Neuronal stem cell (in vitro differentiated cells): ENCODE results near the gene SCGB1D4.

ENCODE experiments used
- DNase-seq: peaks from one replicate; pipeline ENCODE4 v3.0.0-alpha.2; 2013; ENCODE audit warnings: low spot score
- H2AFZ ChIP-seq: one replicate; pipeline ENCODE4 v1.6.1; 2013; ENCODE audit warnings: mild to moderate bottlenecking, low read length, inconsistent platforms
- H2AK5ac ChIP-seq: 2 replicates; pipeline ENCODE4 v1.6.1; 2013; ENCODE audit warnings: low read depth, mild to moderate bottlenecking, inconsistent platforms, low read length, moderate library complexity, mixed read lengths
- H2BK120ac ChIP-seq: 2 replicates; pipeline ENCODE4 v1.6.1; 2013; ENCODE audit warnings: low read depth, mild to moderate bottlenecking, inconsistent platforms, low read length, moderate library complexity, mixed read lengths
- H2BK12ac ChIP-seq: one replicate; pipeline ENCODE4 v1.6.1; 2013; ENCODE audit warnings: low read length, inconsistent platforms
- H2BK15ac ChIP-seq: 2 replicates; pipeline ENCODE4 v1.6.1; 2013; ENCODE audit warnings: mild to moderate bottlenecking, low read length, inconsistent platforms, mixed read lengths
- H2BK5ac ChIP-seq: one replicate; pipeline ENCODE4 v1.6.1; 2013; ENCODE audit warnings: inconsistent platforms, mild to moderate bottlenecking, low read length, moderate library complexity
- H3K14ac ChIP-seq: one replicate; pipeline ENCODE4 v1.6.1; 2013; ENCODE audit warnings: low read length, inconsistent platforms
- H3K18ac ChIP-seq: 2 replicates; pipeline ENCODE4 v1.6.1; 2013; ENCODE audit warnings: low read length, inconsistent platforms
- H3K23ac ChIP-seq: 2 replicates; pipeline ENCODE4 v1.6.1; 2013; ENCODE audit warnings: low read depth, mild to moderate bottlenecking, mixed read lengths, low read length, inconsistent platforms; ENCODE audit not compliant: poor library complexity
- H3K27ac ChIP-seq: replicated peaks from 3 replicates; pipeline ENCODE4 v1.5.1; 2013; ENCODE audit warnings: low read length, inconsistent platforms
- H3K27me3 ChIP-seq, 3 experiments: 2 replicates each; pipeline ENCODE4 v1.6.1; 2013; ENCODE audit warnings: low read length in 3 of 3, mild to moderate bottlenecking in 2 of 3, inconsistent platforms in 1 of 3, low read depth in 1 of 3, mixed read lengths in 1 of 3, moderate library complexity in 1 of 3; ENCODE audit not compliant: control insufficient read depth in 3 of 3, insufficient read depth in 3 of 3
- H3K36me3 ChIP-seq, 2 donors: replicated peaks in 1 of 2; 2 replicates each; pipeline ENCODE4 v1.6.1; 2013; ENCODE audit warnings: low read length in 2 of 2; ENCODE audit not compliant: control insufficient read depth in 2 of 2, insufficient read depth in 2 of 2
- H3K4ac ChIP-seq: 2 replicates; pipeline ENCODE4 v1.6.1; 2013; ENCODE audit warnings: inconsistent platforms, mild to moderate bottlenecking, low read length, moderate library complexity
- H3K4me1 ChIP-seq, 2 donors: 1 replicate in 1 of 2; 2 replicates in 1 of 2; pipeline ENCODE4 v1.6.1; 2013; ENCODE audit warnings: low read length in 2 of 2, low read depth in 1 of 2; ENCODE audit not compliant: control insufficient read depth in 2 of 2, insufficient read depth in 1 of 2
- H3K4me2 ChIP-seq: one replicate; pipeline ENCODE4 v1.6.1; 2013; ENCODE audit warnings: mild to moderate bottlenecking, low read length, inconsistent platforms; ENCODE audit not compliant: insufficient read depth, poor library complexity, severe bottlenecking
- H3K4me3 ChIP-seq, 2 donors: 2 replicates each; pipeline ENCODE4 v1.5.1; 2013; ENCODE audit warnings: low read length in 2 of 2, mild to moderate bottlenecking in 2 of 2, inconsistent platforms in 1 of 2, moderate library complexity in 1 of 2
- H3K79me1 ChIP-seq: one replicate; pipeline ENCODE4 v1.6.1; 2013; ENCODE audit warnings: low read depth, mild to moderate bottlenecking, inconsistent platforms, low read length, moderate library complexity
- H3K9ac ChIP-seq: one replicate; pipeline ENCODE4 v1.6.1; 2013; ENCODE audit warnings: mild to moderate bottlenecking, low read depth, low read length, inconsistent platforms; ENCODE audit not compliant: poor library complexity
- H3K9me3 ChIP-seq, 2 donors: replicated peaks in 1 of 2; 2 replicates each; pipeline versions ENCODE3 to v1.6.1; 2013; ENCODE audit warnings: low read length in 2 of 2, mild to moderate bottlenecking in 2 of 2, inconsistent platforms in 1 of 2, low read depth in 1 of 2, mixed read lengths in 1 of 2, moderate library complexity in 1 of 2; ENCODE audit not compliant: control insufficient read depth in 2 of 2, insufficient read depth in 1 of 2
- H4K8ac ChIP-seq: one replicate; pipeline ENCODE4 v1.6.1; 2013; ENCODE audit warnings: low read depth, mild to moderate bottlenecking, inconsistent platforms, low read length, moderate library complexity
- H4K91ac ChIP-seq: one replicate; pipeline ENCODE4 v1.6.1; 2013; ENCODE audit warnings: low read length, low read depth, mild to moderate bottlenecking, inconsistent platforms; ENCODE audit not compliant: poor library complexity
- WGBS, 2 donors: extraction: QIAGEN DNeasy Blood & Tissue Kit; methylation state at CpG; one replicate each; pipeline ENCODE4 v1.1.7; 2013; ENCODE audit warnings: missing lambda C conversion rate in 2 of 2, mixed read lengths in 1 of 2; ENCODE audit not compliant: insufficient read length in 2 of 2, insufficient replicate concordance in 1 of 2; ENCODE audit errors: extremely low coverage in 2 of 2; 5-methylcytosine and 5-hydroxymethylcytosine counted together

The SCGB1D4 gene

DNA sequence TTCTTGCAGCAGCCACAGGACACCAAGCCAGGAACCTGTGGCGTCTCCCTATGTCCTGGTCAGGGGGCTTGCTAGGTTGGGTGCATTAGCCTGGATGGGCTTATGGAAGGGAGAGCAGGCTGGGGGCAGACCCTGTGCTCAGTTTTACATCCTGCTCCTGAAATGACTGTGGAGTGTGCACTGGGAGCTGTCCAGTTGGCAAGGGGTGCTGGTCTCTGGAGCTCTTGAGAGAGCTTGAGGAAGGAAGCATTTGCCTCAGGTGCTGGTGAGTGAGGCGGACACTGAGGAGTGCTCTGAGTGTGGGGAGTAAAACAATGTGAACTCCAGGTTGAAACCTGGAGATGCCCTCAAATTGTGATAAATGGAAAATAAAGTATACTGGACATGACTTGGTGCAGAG lies 3.4 kb downstream of the SCGB1D4 start:
- H3K36me3 ChIP-seq: no peaks in the 10 kb centered on the region
- H4K8ac ChIP-seq: no peak overlapping the region
- no peak overlapping the region for H3K18ac ChIP-seq
- H2BK120ac ChIP-seq: no peak overlapping the region
- H3K4me3 ChIP-seq: no peak overlapping the region
- no peak overlapping the region for H2AK5ac ChIP-seq
- H3K4me2 ChIP-seq: no peak overlapping the region
- no peaks in the 10 kb centered on the region for H3K9me3 ChIP-seq
- peaks cover 0 to 4% (median 0%) of the 10 kb centered on the region in 3 experiments for H3K27me3 ChIP-seq
- DNase-seq: peak; percentile 35
- no peaks in the 10 kb centered on the region for H3K79me1 ChIP-seq
- H3K23ac ChIP-seq: no peak overlapping the region
- no peak overlapping the region for H3K14ac ChIP-seq
- no peak overlapping the region for H2AFZ ChIP-seq
- no CpG with 5 or more reads among the region's 2 CpGs for WGBS, 2 donors
- H3K4me1 ChIP-seq: no peaks in the 10 kb centered on the region
- no peak overlapping the region for H4K91ac ChIP-seq
- no peak overlapping the region for H3K27ac ChIP-seq
- H3K9ac ChIP-seq: no peak overlapping the region
- H2BK12ac ChIP-seq: no peak overlapping the region
- no peak overlapping the region for H2BK15ac ChIP-seq
- H3K4ac ChIP-seq: no peak overlapping the region
- no peak overlapping the region for H2BK5ac ChIP-seq

DNA sequence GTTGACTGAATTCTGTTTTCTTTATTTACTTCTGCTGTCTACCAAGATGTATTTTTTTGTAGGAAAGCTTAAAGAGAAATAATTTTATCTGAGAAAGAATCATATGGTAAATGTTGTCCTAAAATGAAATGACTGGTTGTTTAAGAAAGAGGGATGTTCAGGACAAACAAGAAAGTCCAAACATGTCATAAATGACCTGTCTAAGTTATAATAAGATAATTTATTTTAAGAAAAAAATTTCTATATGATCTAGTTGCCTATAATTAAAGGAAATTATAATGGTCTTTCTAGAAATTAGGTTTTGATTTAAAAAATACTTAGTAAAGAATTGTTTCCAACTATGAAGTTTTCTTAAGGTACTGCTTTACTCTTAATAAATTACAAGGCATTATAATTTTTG lies 18.4 kb downstream of the SCGB1D4 start:
- H2BK15ac ChIP-seq: no peak overlapping the region
- H2AFZ ChIP-seq: no peak overlapping the region
- H4K91ac ChIP-seq: no peak overlapping the region
- no peak overlapping the region for H2BK5ac ChIP-seq
- no peak overlapping the region for H4K8ac ChIP-seq
- DNase-seq: no peak
- H3K27ac ChIP-seq: no peak overlapping the region
- no peaks in the 10 kb centered on the region for H3K27me3 ChIP-seq
- no peak overlapping the region for H3K18ac ChIP-seq
- H2AK5ac ChIP-seq: no peak overlapping the region
- no peak overlapping the region for H3K9ac ChIP-seq
- no peak overlapping the region for H3K4me2 ChIP-seq
- no peak overlapping the region for H3K4me3 ChIP-seq
- no peak overlapping the region for H3K23ac ChIP-seq
- H2BK12ac ChIP-seq: no peak overlapping the region
- H3K36me3 ChIP-seq: no peaks in the 10 kb centered on the region
- H3K4me1 ChIP-seq: no peaks in the 10 kb centered on the region
- no peak overlapping the region for H3K4ac ChIP-seq
- no peaks in the 10 kb centered on the region for H3K79me1 ChIP-seq
- no peak overlapping the region for H2BK120ac ChIP-seq
- H3K9me3 ChIP-seq: peaks cover 5 to 9% of the 10 kb centered on the region in 2 donors
- H3K14ac ChIP-seq: no peak overlapping the region

DNA sequence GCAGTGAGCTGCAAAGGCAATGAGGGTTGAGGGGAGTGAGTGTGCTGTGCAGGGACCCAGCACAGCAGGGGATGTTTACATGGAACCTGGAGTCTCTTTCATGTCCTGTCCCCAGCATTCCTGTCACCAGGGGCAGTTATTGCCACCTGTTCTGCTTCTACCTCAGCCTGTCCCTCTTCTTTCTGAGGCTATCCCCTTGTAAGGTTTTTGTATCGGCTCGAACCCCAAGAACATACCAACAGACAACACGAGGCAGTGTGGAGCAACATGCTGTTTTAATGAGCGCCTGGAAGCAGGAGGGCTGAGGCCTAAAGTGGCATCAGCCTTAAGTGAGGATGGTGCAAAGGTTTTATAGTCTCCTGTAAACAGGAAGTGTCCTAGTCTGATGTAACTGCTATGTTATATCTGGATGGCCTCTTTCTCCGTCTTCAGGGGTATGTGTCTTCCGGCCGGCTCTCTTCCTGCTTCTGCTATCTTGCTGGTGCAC lies 25.0 kb downstream of the SCGB1D4 start:
- no peak for DNase-seq
- H2BK15ac ChIP-seq: no peak overlapping the region
- no peaks in the 10 kb centered on the region for H3K79me1 ChIP-seq
- no peak overlapping the region for H2BK12ac ChIP-seq
- no peak overlapping the region for H2AK5ac ChIP-seq
- no peak overlapping the region for H3K23ac ChIP-seq
- no peak overlapping the region for H3K14ac ChIP-seq
- no peaks in the 10 kb centered on the region for H3K4me1 ChIP-seq
- H3K27me3 ChIP-seq: no peaks in the 10 kb centered on the region
- no peak overlapping the region for H3K9ac ChIP-seq
- no peak overlapping the region for H2AFZ ChIP-seq
- H3K4me3 ChIP-seq: peak overlapping the region in 1 of 2 donors; percentile 69
- H3K27ac ChIP-seq: no peak overlapping the region
- H2BK5ac ChIP-seq: no peak overlapping the region
- WGBS, 2 donors: no CpG with 5 or more reads among the region's 7 CpGs
- no peak overlapping the region for H3K4ac ChIP-seq
- no peaks in the 10 kb centered on the region for H3K36me3 ChIP-seq
- peaks cover 0 to 4% of the 10 kb centered on the region in 2 donors for H3K9me3 ChIP-seq
- no peak overlapping the region for H3K4me2 ChIP-seq
- H2BK120ac ChIP-seq: no peak overlapping the region
- peak overlapping the region; percentile 53 for H3K18ac ChIP-seq
- H4K91ac ChIP-seq: no peak overlapping the region
- no peak overlapping the region for H4K8ac ChIP-seq

DNA sequence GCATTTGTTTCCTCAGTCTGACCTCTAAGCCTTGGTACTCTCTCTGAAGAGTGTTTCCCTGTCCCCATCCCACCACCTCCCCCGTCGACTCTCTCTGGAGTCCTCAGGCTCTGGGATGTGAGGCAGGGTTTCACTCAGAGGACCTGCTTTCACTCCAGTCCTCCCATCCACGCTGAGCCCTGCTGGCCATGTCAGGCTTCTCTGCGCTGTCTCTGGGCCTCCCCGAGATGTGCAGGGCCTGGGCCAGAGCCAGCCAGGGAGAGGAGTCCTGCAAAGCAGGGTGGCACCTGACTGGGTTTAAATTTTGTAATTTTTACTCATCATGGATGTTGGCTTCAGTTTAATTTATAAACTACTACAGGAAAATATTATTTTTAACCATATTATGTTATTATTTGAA lies 25.6 kb downstream of the SCGB1D4 start:
- Histone ChIP-seq H3K4me1 (no peaks in the 10 kb centered on the region), H2BK12ac (no peak overlapping the region), H3K4me2 (no peak overlapping the region), H4K91ac (no peak overlapping the region), H3K4ac (no peak overlapping the region), H2AFZ (no peak overlapping the region), H2BK5ac (no peak overlapping the region), H3K27me3 (no peaks in the 10 kb centered on the region), H2AK5ac (no peak overlapping the region), H3K23ac (no peak overlapping the region), H4K8ac (no peak overlapping the region), H3K79me1 (no peaks in the 10 kb centered on the region), H3K4me3 (no peak overlapping the region), H3K36me3 (no peaks in the 10 kb centered on the region), H3K9ac (no peak overlapping the region), H3K14ac (no peak overlapping the region), H3K27ac (no peak overlapping the region), H2BK120ac (no peak overlapping the region), H3K9me3 (peaks cover 0 to 4% of the 10 kb centered on the region in 2 donors), H3K18ac (no peak overlapping the region), H2BK15ac (no peak overlapping the region)
- WGBS, 2 donors: no CpG with 5 or more reads among the region's 5 CpGs
- DNase-seq: no peak
